ENCODE results near the gene SH3RF3.

- TF ChIP-seq POLR2A (IDR thresholded peaks at IDR 0.05; ENCODE audit: low read length) = no peak
- no peak for TF ChIP-seq GATA1 (IDR thresholded peaks at IDR 0.05; ENCODE audit: low read depth, low read length)
Measured at GRCh38 chr2:109429567-109430328, 300.7 kb downstream of the SH3RF3 start.
